ENCODE data around the gene CYBC1. TPM values are rescaled to one million over a fixed set of nuclear protein-coding genes. Genes with fewer than 3 reads are reported as not detected.

CYBC1 gene
- total RNA-seq, 1 donor from 2014 or later, result 115 TPM

DNA sequence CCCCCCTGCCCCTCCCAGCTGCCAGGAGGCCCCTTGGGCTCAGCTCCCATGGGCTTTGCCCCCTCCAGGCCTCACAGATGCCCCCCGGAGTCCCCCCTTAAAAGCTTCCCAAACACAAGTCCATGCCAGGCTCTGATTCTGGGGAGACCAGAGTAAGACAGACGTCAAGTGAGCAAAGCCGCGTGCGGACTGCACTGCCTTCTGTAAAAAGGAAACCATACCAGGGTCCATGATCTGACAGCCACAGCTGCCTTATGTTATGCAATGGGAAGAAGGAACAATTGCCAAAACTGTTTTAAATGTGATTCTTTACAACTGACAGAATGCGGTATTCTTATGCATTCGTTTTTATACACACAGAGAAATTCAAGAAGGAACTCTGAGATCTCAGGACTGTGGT, 50.3 kb downstream of the CYBC1 start:
- Mint-ChIP-seq H3K27me3 (ENCODE audit: low read depth) (no peaks in the 10 kb centered on the region), H3K9me3 (no peaks in the 10 kb centered on the region), H3K27ac (ENCODE audit: unreplicated experiment) (no peak overlapping the region), H3K4me3 (no peak overlapping the region), H3K4me1 (no peaks in the 10 kb centered on the region), H3K36me3 (ENCODE audit: low read depth) (no peaks in the 10 kb centered on the region)
- TF ChIP-seq, protein P1, sequence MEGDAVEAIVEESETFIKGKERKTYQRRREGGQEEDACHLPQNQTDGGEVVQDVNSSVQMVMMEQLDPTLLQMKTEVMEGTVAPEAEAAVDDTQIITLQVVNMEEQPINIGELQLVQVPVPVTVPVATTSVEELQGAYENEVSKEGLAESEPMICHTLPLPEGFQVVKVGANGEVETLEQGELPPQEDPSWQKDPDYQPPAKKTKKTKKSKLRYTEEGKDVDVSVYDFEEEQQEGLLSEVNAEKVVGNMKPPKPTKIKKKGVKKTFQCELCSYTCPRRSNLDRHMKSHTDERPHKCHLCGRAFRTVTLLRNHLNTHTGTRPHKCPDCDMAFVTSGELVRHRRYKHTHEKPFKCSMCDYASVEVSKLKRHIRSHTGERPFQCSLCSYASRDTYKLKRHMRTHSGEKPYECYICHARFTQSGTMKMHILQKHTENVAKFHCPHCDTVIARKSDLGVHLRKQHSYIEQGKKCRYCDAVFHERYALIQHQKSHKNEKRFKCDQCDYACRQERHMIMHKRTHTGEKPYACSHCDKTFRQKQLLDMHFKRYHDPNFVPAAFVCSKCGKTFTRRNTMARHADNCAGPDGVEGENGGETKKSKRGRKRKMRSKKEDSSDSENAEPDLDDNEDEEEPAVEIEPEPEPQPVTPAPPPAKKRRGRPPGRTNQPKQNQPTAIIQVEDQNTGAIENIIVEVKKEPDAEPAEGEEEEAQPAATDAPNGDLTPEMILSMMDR (conservative IDR thresholded peaks at IDR 0.05), result no peak
- DNase-seq (ENCODE audit: low read depth, low spot score), result no peak

DNA sequence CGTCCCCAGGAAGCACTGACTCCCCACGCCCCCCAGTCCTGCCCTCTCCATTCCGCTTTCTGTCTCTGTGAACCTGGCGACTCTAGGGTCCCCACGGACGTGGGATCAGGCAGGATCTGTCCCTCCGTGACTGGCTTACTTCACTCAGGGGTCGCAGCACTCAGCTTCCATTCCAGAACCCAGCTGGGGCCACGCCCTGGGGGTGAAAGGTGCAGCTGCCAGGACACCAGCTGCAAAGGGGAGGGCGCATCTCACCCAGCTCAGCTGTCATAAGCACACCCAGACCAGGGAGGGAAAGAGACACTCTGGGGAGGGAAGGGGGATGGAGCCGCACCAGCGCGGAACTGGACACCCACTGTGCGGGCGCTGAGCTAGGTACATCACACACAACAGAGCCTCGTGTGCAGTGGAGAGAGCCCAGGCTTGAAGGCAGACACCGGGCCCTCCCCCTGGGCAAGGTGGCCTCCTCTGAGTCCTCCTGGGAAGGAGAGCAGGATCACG, 50.9 kb downstream of the CYBC1 start:
- Mint-ChIP-seq H3K9me3 (no peaks in the 10 kb centered on the region), H3K36me3 (ENCODE audit: low read depth) (no peaks in the 10 kb centered on the region), H3K4me1 (no peaks in the 10 kb centered on the region), H3K4me3 (no peak overlapping the region), H3K27me3 (ENCODE audit: low read depth) (no peaks in the 10 kb centered on the region), H3K27ac (ENCODE audit: unreplicated experiment) (peak overlapping the region; percentile 35)
- no peak for DNase-seq (ENCODE audit: low read depth, low spot score)
- TF ChIP-seq, protein P1 (conservative IDR thresholded peaks at IDR 0.05), result no peak

DNA sequence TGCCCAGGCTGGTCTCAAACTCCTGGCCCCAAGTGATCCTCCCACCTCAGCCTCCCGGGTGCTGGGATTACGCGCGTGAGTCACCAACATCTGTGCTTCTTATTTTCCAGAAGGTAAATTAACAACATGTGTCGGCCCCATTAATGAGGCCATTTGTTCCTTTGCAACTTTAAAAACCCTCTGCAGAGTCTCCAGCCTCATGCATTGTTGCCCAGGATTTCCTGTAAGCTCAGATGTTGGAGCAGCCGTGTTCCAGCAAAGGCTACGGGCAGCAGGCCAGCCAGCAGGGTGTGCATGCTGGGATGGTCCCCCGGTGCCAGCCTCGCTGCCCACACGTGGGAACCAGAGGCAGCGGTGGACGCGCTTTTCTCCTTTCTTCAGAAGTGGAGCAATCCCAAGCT, 51.5 kb downstream of the CYBC1 start:
- no peaks in the 10 kb centered on the region for H3K9me3 Mint-ChIP-seq
- H3K36me3 Mint-ChIP-seq (ENCODE audit: low read depth), result no peaks in the 10 kb centered on the region
- no peak for DNase-seq (ENCODE audit: low read depth, low spot score)
- H3K4me3 Mint-ChIP-seq, result no peak overlapping the region
- H3K27me3 Mint-ChIP-seq (ENCODE audit: low read depth), result no peaks in the 10 kb centered on the region
- no peak overlapping the region for H3K27ac Mint-ChIP-seq (ENCODE audit: unreplicated experiment)
- no peaks in the 10 kb centered on the region for H3K4me1 Mint-ChIP-seq
- TF ChIP-seq, protein P1 (conservative IDR thresholded peaks at IDR 0.05), result no peak

DNA sequence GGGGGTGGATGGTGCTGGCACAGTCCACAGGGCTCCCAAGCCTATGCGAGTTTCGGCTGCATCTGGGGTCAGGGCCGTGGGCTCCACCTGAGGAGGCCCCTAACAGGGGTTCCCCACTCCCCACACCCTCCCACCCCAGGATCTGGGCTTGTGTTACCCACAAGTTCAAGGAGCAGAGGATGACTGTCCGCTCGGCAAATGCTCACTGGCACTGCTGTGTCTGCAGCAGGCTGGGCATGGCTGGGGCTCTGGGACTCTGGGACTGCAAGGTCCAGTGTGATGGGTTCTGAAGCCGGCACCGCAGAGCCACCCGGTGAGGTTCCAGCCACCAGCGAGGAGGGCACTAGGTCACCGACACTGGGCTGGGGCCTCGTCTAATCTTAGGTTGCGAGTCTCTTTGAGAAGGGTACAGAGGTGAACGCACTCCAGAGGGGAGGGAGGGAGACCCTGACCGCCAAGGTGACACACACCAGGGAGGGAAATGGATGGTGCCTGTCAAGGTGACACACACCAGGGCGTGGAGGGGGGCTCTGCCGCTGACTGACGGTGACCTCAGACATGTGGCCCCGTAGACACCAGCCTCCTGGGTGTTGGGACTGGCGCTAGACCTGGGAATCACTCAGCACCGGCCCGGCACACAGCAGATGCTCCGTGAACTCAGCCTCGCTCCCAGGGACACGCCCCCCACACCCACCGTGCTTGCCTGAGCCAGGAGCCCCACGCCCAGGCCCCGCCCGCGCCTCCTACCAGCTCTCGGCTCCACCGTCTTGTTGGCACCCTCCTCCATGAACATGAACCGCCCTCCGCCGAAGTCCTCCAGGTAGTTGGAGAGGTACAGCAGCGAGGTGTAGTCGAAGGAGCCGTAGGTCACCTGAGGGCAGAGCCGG, 52.9 kb downstream of the CYBC1 start:
- Mint-ChIP-seq H3K27ac (ENCODE audit: unreplicated experiment) (no peak overlapping the region), H3K4me1 (no peaks in the 10 kb centered on the region), H3K36me3 (ENCODE audit: low read depth) (no peaks in the 10 kb centered on the region), H3K9me3 (no peaks in the 10 kb centered on the region), H3K27me3 (ENCODE audit: low read depth) (no peaks in the 10 kb centered on the region), H3K4me3 (no peak overlapping the region)
- TF ChIP-seq, protein P1 (conservative IDR thresholded peaks at IDR 0.05), result no peak
- no peak for DNase-seq (ENCODE audit: low read depth, low spot score)

DNA sequence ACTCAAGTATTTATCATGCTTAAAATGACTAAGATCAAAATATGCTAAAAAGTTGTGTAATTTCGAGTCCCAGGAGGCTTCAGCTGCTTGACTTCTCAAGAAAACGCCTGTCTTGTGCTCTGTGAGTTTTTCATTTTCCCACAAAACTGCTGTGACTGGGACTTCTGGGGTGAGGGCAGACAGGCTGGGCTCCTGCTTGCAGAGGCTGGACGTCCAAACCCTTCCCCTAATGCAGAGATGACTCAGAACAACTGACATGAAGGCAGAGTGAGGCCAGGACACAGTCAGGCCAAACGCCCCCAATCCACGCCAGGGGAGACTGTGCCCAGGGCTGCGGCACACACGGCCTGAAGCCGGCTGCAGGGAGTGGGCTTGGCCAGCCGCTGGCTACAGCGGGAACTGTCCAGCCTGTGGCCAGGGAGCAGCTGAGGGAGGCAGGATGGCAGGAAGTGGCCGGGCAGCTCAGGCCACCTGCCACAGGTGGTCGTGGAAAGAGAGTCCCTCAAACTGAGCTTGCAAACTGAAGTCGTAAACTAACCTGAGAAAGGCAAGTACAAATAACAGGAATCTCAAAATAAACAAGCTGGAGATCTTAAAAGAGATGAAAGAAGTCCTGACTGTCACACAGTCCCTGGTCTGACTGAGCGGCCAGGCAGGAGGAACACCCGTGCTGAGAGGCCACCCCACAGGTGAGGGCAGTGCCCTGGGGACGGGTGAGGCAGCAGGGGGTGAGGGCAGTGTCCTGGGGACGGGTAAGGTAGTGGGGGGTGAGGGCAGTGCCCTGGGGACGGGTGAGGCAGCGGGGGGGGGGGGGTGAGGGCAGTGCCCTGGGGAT, 53.7 kb downstream of the CYBC1 start:
- no peaks in the 10 kb centered on the region for H3K27me3 Mint-ChIP-seq (ENCODE audit: low read depth)
- no peaks in the 10 kb centered on the region for H3K9me3 Mint-ChIP-seq
- H3K36me3 Mint-ChIP-seq (ENCODE audit: low read depth), result no peaks in the 10 kb centered on the region
- H3K4me3 Mint-ChIP-seq, result no peak overlapping the region
- no peak for DNase-seq (ENCODE audit: low read depth, low spot score)
- H3K27ac Mint-ChIP-seq (ENCODE audit: unreplicated experiment), result no peak overlapping the region
- H3K4me1 Mint-ChIP-seq, result no peaks in the 10 kb centered on the region
- TF ChIP-seq, protein P1 (conservative IDR thresholded peaks at IDR 0.05), result no peak
